OCI-LY1 (cell line): ENCODE measurements around the gene DCST2.

Source experiments
- H2AFZ ChIP-seq: fragments of 200-600 bp; sonication (generic), shearing (Covaris generic); 2 replicates; pipeline ENCODE4 v1.6.0; 2014; ENCODE audit warnings: antibody characterized with exemption, mild to moderate bottlenecking, low read length
- H3F3A ChIP-seq: fragments of 200-600 bp; sonication (generic), shearing (Covaris generic); 2 replicates; pipeline ENCODE4 v1.6.0; 2014; ENCODE audit warnings: mild to moderate bottlenecking, antibody characterized with exemption, low read length, moderate library complexity; ENCODE audit not compliant: insufficient read depth
- H3K27ac ChIP-seq: fragments of 200-600 bp; sonication (generic); 2 replicates; pipeline ENCODE4 v1.5.1; 2014; ENCODE audit warnings: low read length, mixed run types, mild to moderate bottlenecking, low read depth; ENCODE audit not compliant: poor library complexity, severe bottlenecking
- H3K27me3 ChIP-seq: fragments of 200-600 bp; sonication (generic); 2 replicates; pipeline ENCODE4 v1.6.0; 2014; ENCODE audit warnings: antibody characterized with exemption, mild to moderate bottlenecking, low read length, moderate library complexity; ENCODE audit not compliant: insufficient read depth
- H3K36me3 ChIP-seq: fragments of 200-600 bp; sonication (generic); 2 replicates; pipeline ENCODE4 v1.6.1; 2014; ENCODE audit warnings: mild to moderate bottlenecking, antibody characterized with exemption, low read length, moderate library complexity, mixed read lengths; ENCODE audit not compliant: insufficient read depth
- H3K4me1 ChIP-seq: fragments of 200-600 bp; sonication (generic); 2 replicates; pipeline ENCODE4 v1.5.1; 2014; ENCODE audit warnings: mild to moderate bottlenecking, low read length, moderate library complexity; ENCODE audit not compliant: insufficient read depth, severe bottlenecking
- H3K4me2 ChIP-seq: fragments of 200-600 bp; sonication (generic), shearing (Covaris generic); 2 replicates; pipeline ENCODE4 v1.6.1; 2014; ENCODE audit warnings: low read length
- H3K4me3 ChIP-seq: fragments of 200-600 bp; sonication (generic); 2 replicates; pipeline ENCODE4 v1.5.1; 2014; ENCODE audit warnings: low read length, low read depth, mild to moderate bottlenecking, mixed read lengths; ENCODE audit not compliant: poor library complexity, severe bottlenecking
- H3K79me2 ChIP-seq: fragments of 200-600 bp; shearing (Covaris generic); 2 replicates; pipeline ENCODE4 v1.6.1; 2016; ENCODE audit warnings: mixed run types, low read length, mixed read lengths; ENCODE audit not compliant: insufficient read depth
- H3K9ac ChIP-seq: fragments of 200-600 bp; sonication (generic), shearing (Covaris generic); 2 replicates; pipeline ENCODE4 v1.6.1; 2014; ENCODE audit warnings: mild to moderate bottlenecking, low read length, mixed read lengths
- H3K9me2 ChIP-seq: fragments of 200-600 bp; sonication (generic), shearing (Covaris generic); 2 replicates; pipeline ENCODE4 v1.6.1; 2014; ENCODE audit warnings: low read depth, mild to moderate bottlenecking, low read length, mixed read lengths
- H3K9me3 ChIP-seq: fragments of 200-600 bp; shearing (Covaris generic); 2 replicates; pipeline ENCODE4 v1.6.1; 2014; ENCODE audit warnings: low read length, mixed read lengths
- H4K20me1 ChIP-seq: fragments of 200-600 bp; sonication (generic), shearing (Covaris generic); 2 replicates; pipeline ENCODE4 v1.6.0; 2016; ENCODE audit warnings: mild to moderate bottlenecking, low read length; ENCODE audit not compliant: insufficient read depth
- CTCF ChIP-seq: fragments of 200-600 bp; sonication (generic), shearing (Covaris generic); IDR thresholded peaks from 2 replicates; pipeline ENCODE4 v1.5.1; 2017; ENCODE audit warnings: mild to moderate bottlenecking, antibody characterized with exemption, low read length, moderate library complexity, mixed read lengths
- EZH2 ChIP-seq: fragments of 200-600 bp; sonication (generic), shearing (Covaris generic); IDR thresholded peaks from 2 replicates; pipeline ENCODE4 v1.8.0; 2017; ENCODE audit warnings: borderline replicate concordance, mixed run types, mild to moderate bottlenecking, antibody characterized with exemption, low read length, moderate library complexity, mixed read lengths

DCST2 gene

GRCh38 chr1:155070721-155071569 is 37.4 kb upstream of the DCST2 start:
- no peaks in the 10 kb centered on the region for H3K27me3 ChIP-seq
- no peaks in the 10 kb centered on the region for H3K9me2 ChIP-seq
- peaks cover 5% of the 10 kb centered on the region; the same call in 1 of the 2 replicates for H3K36me3 ChIP-seq
- no peaks in the 10 kb centered on the region for H4K20me1 ChIP-seq
- H3K4me1 ChIP-seq, result peaks cover 22% of the 10 kb centered on the region
- H3K4me2 ChIP-seq, result peak overlapping the region; percentile 90
- H2AFZ ChIP-seq, result no peak overlapping the region
- peak overlapping the region; percentile 49 for H3K9ac ChIP-seq
- H3F3A ChIP-seq, result no peaks in the 10 kb centered on the region
- H3K79me2 ChIP-seq, result no peaks in the 10 kb centered on the region
- H3K9me3 ChIP-seq, result no peaks in the 10 kb centered on the region
- H3K4me3 ChIP-seq, result peak overlapping the region; percentile 59
- TF ChIP-seq EZH2 (no peak), CTCF (peak; percentile 48)
- no peak overlapping the region for H3K27ac ChIP-seq

- Histone ChIP-seq H3F3A (no peaks in the 10 kb centered on the region), H3K36me3 (peaks cover 5% of the 10 kb centered on the region; the same call in 1 of the 2 replicates), H3K79me2 (no peaks in the 10 kb centered on the region), H3K27me3 (no peaks in the 10 kb centered on the region), H3K4me3 (peak overlapping the region; percentile 59), H3K9me3 (no peaks in the 10 kb centered on the region), H3K9me2 (no peaks in the 10 kb centered on the region), H2AFZ (no peak overlapping the region), H4K20me1 (no peaks in the 10 kb centered on the region), H3K27ac (no peak overlapping the region), H3K9ac (peak overlapping the region; percentile 49), H3K4me2 (peak overlapping the region; percentile 90), H3K4me1 (peaks cover 22% of the 10 kb centered on the region)
- TF ChIP-seq CTCF (no peak), EZH2 (no peak)
These were observed 36.6 kb upstream of the DCST2 start for GRCh38 chr1:155070158-155070621.

GRCh38 chr1:155069551-155070157 is 36.1 kb upstream of the DCST2 start:
- Histone ChIP-seq H3K4me3 (peak overlapping the region; percentile 59), H3K27ac (no peak overlapping the region), H3K4me2 (peak overlapping the region; percentile 90; the same call in 1 of the 2 replicates), H3K36me3 (peaks cover 5% of the 10 kb centered on the region; the same call in 1 of the 2 replicates), H3K79me2 (no peaks in the 10 kb centered on the region), H2AFZ (no peak overlapping the region), H3K9ac (no peak overlapping the region; the same call in 1 of the 2 replicates), H3K9me3 (no peaks in the 10 kb centered on the region), H3K27me3 (no peaks in the 10 kb centered on the region), H3K9me2 (no peaks in the 10 kb centered on the region), H3K4me1 (peaks cover 26% of the 10 kb centered on the region), H4K20me1 (no peaks in the 10 kb centered on the region), H3F3A (no peaks in the 10 kb centered on the region)
- no peak for TF ChIP-seq CTCF
- TF ChIP-seq EZH2, result no peak
